ENCODE measurements around the gene TJP3.

TJP3 gene

DNA sequence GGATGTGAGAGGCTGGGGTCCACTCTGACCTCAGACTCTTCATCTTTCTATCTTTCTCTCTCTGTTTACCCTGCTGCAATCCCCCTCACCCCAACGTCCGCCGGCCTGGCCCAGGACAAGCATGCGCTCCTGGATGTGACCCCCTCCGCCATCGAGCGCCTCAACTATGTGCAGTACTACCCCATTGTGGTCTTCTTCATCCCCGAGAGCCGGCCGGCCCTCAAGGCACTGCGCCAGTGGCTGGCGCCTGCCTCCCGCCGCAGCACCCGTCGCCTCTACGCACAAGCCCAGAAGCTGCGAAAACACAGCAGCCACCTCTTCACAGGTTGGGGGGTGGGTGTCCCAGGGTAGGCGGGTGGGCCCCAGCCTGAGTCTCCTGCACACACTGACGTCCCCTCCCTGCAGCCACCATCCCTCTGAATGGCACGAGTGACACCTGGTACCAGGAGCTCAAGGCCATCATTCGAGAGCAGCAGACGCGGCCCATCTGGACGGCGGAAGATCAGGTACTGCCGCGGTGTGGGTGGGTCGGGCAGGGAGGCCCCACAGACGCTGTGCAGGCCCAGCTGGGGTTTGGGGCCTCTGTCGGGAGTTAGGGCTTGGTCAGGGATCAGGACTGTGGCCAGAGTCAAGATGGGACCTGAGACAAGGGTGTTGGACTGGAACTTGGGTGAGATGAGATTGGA lies 38.3 kb downstream of the TJP3 start:
- Histone ChIP-seq H3K9me3 (ENCODE audit: insufficient read depth, low read length) (no peaks in the 10 kb centered on the region), H3K4me2 (ENCODE audit: low read depth, low read length, poor library complexity, severe bottlenecking) (no peak overlapping the region), H3K27me3 (ENCODE audit: low read length) (no peaks in the 10 kb centered on the region), H3K9me2 (replicated peaks; ENCODE audit: insufficient read depth, low read length) (no peaks in the 10 kb centered on the region), H3K79me2 (ENCODE audit: insufficient read depth, low read length) (no peaks in the 10 kb centered on the region), H2AFZ (ENCODE audit: low read depth, low read length, severe bottlenecking) (no peak overlapping the region), H3K36me3 (ENCODE audit: low read length) (no peaks in the 10 kb centered on the region), H4K20me1 (ENCODE audit: low read depth, low read length) (no peaks in the 10 kb centered on the region), H3K27ac (ENCODE audit: low read depth, low read length) (no peak overlapping the region), H3K4me3 (ENCODE audit: insufficient read depth, low read length, poor library complexity, severe bottlenecking) (no peak overlapping the region), H3K9ac (ENCODE audit: low read length) (no peak overlapping the region), H3F3A (ENCODE audit: insufficient read depth) (no peaks in the 10 kb centered on the region)
- TF ChIP-seq, protein P1, sequence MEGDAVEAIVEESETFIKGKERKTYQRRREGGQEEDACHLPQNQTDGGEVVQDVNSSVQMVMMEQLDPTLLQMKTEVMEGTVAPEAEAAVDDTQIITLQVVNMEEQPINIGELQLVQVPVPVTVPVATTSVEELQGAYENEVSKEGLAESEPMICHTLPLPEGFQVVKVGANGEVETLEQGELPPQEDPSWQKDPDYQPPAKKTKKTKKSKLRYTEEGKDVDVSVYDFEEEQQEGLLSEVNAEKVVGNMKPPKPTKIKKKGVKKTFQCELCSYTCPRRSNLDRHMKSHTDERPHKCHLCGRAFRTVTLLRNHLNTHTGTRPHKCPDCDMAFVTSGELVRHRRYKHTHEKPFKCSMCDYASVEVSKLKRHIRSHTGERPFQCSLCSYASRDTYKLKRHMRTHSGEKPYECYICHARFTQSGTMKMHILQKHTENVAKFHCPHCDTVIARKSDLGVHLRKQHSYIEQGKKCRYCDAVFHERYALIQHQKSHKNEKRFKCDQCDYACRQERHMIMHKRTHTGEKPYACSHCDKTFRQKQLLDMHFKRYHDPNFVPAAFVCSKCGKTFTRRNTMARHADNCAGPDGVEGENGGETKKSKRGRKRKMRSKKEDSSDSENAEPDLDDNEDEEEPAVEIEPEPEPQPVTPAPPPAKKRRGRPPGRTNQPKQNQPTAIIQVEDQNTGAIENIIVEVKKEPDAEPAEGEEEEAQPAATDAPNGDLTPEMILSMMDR (IDR thresholded peaks at IDR 0.05; ENCODE audit: insufficient read depth, low read length, poor library complexity, severe bottlenecking) = no peak
- no peak for TF ChIP-seq EZH2phosphoT487 (conservative IDR thresholded peaks at IDR 0.05; ENCODE audit: low read length)

DNA sequence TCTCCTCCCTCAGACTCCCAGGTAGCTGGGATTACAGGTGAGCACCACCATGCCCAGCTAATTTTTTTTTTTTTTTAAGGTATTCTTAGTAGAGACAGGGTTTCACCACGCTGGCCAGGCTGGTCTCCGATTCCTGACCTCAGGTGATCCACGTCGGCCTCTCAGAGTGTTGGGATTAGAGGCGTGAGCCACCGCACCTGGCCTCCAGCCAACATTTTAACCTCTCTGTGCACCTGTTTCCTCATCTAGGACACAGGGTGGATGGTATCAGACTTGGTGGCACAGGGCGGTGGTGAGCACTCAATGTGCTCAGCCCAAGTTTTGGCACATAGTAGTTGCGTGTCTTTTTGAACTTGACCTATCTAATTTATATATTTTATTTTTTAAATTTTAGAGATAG lies 40.8 kb downstream of the TJP3 start:
- H2AFZ ChIP-seq (ENCODE audit: low read depth, low read length, severe bottlenecking) = no peak overlapping the region
- H3K27me3 ChIP-seq (ENCODE audit: low read length) = no peaks in the 10 kb centered on the region
- H3K36me3 ChIP-seq (ENCODE audit: low read length) = no peaks in the 10 kb centered on the region
- H3K79me2 ChIP-seq (ENCODE audit: insufficient read depth, low read length) = no peaks in the 10 kb centered on the region
- H3K9me2 ChIP-seq (replicated peaks; ENCODE audit: insufficient read depth, low read length) = no peaks in the 10 kb centered on the region
- no peak overlapping the region for H3K4me2 ChIP-seq (ENCODE audit: low read depth, low read length, poor library complexity, severe bottlenecking)
- H3K9ac ChIP-seq (ENCODE audit: low read length) = no peak overlapping the region
- no peaks in the 10 kb centered on the region for H3F3A ChIP-seq (ENCODE audit: insufficient read depth)
- TF ChIP-seq, protein P1 (IDR thresholded peaks at IDR 0.05; ENCODE audit: insufficient read depth, low read length, poor library complexity, severe bottlenecking) = no peak
- no peak for TF ChIP-seq EZH2phosphoT487 (conservative IDR thresholded peaks at IDR 0.05; ENCODE audit: low read length)
- H3K4me3 ChIP-seq (ENCODE audit: insufficient read depth, low read length, poor library complexity, severe bottlenecking) = no peak overlapping the region
- no peak overlapping the region for H3K27ac ChIP-seq (ENCODE audit: low read depth, low read length)
- H4K20me1 ChIP-seq (ENCODE audit: low read depth, low read length) = no peaks in the 10 kb centered on the region
- H3K9me3 ChIP-seq (ENCODE audit: insufficient read depth, low read length) = no peaks in the 10 kb centered on the region

DNA sequence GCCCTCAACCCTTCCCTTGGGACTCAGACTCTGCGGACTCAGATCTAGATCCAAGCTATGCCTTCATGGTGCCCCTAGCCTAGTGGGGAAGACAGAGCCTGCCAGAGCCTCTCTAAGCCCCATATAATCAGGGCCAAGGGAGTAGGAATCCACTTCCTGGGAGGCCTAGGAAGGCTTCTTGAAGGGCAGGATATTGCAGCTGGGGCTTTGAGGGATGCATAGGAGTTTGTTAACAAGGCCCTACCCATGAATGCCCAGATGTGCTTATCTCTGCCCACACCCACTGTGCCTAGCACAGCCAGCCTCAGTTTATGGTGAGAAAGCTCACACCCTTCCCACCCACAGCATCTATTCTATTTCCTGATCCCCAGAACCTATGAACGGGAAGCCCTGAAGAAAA lies 42.0 kb downstream of the TJP3 start:
- no peak for TF ChIP-seq EZH2phosphoT487 (conservative IDR thresholded peaks at IDR 0.05; ENCODE audit: low read length)
- TF ChIP-seq, protein P1 (IDR thresholded peaks at IDR 0.05; ENCODE audit: insufficient read depth, low read length, poor library complexity, severe bottlenecking) = no peak
- Histone ChIP-seq H3K79me2 (ENCODE audit: insufficient read depth, low read length) (no peaks in the 10 kb centered on the region), H3K9ac (ENCODE audit: low read length) (no peak overlapping the region), H3K4me2 (ENCODE audit: low read depth, low read length, poor library complexity, severe bottlenecking) (no peak overlapping the region), H2AFZ (ENCODE audit: low read depth, low read length, severe bottlenecking) (no peak overlapping the region), H3K27me3 (ENCODE audit: low read length) (no peaks in the 10 kb centered on the region), H3K4me3 (ENCODE audit: insufficient read depth, low read length, poor library complexity, severe bottlenecking) (no peak overlapping the region), H3K36me3 (ENCODE audit: low read length) (no peaks in the 10 kb centered on the region), H3K27ac (ENCODE audit: low read depth, low read length) (no peak overlapping the region), H4K20me1 (ENCODE audit: low read depth, low read length) (0 out of 2 replicates have a peak, but pooled peaks cover 2% of the 10 kb centered on the region), H3F3A (ENCODE audit: insufficient read depth) (no peaks in the 10 kb centered on the region), H3K9me3 (ENCODE audit: insufficient read depth, low read length) (no peaks in the 10 kb centered on the region), H3K9me2 (replicated peaks; ENCODE audit: insufficient read depth, low read length) (no peaks in the 10 kb centered on the region)
